Stimulated activated CD4-positive, alpha-beta T cell treated with anti-CD3 and anti-CD28 coated beads, Interleukin-12 subunit alpha, Interleukin-12 subunit beta, amount 100 ng/mL, for 48 hours (primary cell): ENCODE measurements around the gene CHODL.

Experiments
- DNase-seq, 3 donors: peaks; one replicate each; pipeline ENCODE4 v3.0.0-alpha.2; 2020; ENCODE audit warnings: low read depth in 2 of 3, low spot score in 1 of 3

CHODL gene

DNA sequence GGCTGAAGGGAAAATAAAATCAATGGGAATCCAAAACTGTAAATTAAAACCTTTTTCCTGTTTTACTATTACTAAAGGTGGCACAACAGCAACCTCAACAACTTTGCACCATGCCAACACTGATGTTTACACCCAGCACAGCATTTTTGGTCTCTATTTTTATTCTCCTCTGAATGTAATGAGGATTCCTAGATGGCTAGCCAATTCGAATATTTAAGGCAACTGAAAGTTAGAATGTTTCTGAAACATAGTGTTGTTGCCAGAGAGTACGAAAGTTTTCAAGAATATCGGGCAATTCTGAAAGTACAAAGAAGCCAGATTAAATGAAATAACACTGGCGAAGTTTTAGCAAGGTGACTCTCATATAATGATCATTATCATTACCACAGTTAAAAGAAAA lies 40.7 kb downstream of the CHODL start:
- no peak for DNase-seq

DNA sequence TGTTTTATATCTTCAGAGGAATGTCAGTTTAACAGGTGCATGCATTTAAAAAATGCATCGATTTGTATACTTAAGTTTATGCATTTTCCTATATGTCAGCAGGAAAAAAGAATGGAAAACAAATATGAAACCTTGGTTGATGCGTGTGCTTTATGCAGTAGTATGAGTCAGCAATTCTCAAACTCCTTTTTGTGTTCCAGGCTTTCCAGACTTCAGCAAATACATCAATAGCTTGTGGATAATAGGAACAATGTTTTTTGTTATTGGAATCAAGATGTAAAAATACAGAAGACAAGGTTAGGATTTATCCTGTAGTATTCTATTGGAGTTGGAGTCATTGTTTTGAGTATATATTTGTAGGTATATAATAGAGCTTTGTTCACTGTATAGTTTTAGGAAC lies 45.2 kb downstream of the CHODL start:
- DNase-seq: no peak

DNA sequence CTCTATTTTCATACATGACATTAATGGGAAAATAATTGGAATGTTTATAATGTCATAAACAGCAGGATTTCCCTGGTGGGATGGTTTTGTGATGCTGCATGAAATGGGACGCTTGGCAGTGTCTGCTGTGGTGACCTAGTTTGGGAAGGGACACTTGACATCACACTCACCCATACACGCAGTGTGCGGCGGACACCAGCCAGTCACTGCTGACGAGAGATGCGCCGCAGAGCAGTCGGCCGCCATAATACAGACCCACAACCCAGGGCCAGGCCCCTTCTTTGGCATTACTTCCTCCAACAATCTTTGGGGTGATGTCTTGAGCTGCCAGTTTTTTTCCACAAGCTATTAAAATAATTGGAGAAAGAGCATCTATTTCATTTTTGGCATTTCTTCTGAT lies 49.5 kb downstream of the CHODL start:
- no peak for DNase-seq

DNA sequence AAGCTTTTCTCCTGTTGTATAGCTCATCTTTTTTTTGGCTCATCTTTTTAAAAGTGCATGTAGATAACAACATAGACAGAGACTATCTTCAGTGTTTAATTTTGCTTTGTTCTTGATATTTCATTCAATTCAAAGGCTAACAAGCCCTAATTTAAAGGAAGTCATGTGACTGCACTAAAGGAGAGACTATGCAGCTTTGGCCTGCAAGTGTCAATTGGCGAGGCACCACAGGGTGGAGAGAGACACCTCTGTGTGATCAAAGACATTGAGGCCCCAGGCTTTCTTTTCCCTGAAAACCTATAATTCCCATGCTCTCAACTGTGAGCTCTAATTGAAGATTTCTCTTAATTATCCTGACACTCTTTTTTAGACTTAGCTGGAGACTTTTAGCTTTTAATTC lies 53.6 kb downstream of the CHODL start:
- DNase-seq: no peak
